Skeletal muscle tissue (tissue), 4 donors: Measurements from ENCODE around the gene BTNL8. TPM values are rescaled to one million over a fixed set of nuclear protein-coding genes. Genes with fewer than 3 reads are reported as not detected.

Experiments
- H3K27ac ChIP-seq: one replicate; pipeline ENCODE4 v1.7.0; 2013; ENCODE audit warnings: mild to moderate bottlenecking, low read depth, low read length, inconsistent platforms
- H3K27me3 ChIP-seq, 3 donors: one replicate each; pipeline ENCODE4 v1.7.0; 2013; ENCODE audit warnings: low read length in 3 of 3; ENCODE audit not compliant: control insufficient read depth in 3 of 3, insufficient read depth in 3 of 3
- H3K36me3 ChIP-seq, 3 donors: one replicate each; pipeline ENCODE4 v1.7.0; 2013; ENCODE audit warnings: low read length in 3 of 3; ENCODE audit not compliant: control insufficient read depth in 3 of 3, insufficient read depth in 3 of 3
- H3K4me1 ChIP-seq, 3 donors: one replicate each; pipeline ENCODE4 v1.7.0; 2013; ENCODE audit warnings: low read length in 3 of 3, mild to moderate bottlenecking in 3 of 3; ENCODE audit not compliant: control insufficient read depth in 3 of 3, insufficient read depth in 3 of 3
- H3K4me3 ChIP-seq, 3 donors: one replicate each; pipeline ENCODE4 v1.7.0; 2013; ENCODE audit warnings: low read length in 3 of 3
- H3K9ac ChIP-seq, 3 donors: one replicate each; pipeline ENCODE4 v1.7.0; 2013; ENCODE audit warnings: low read length in 3 of 3, mild to moderate bottlenecking in 3 of 3, moderate library complexity in 2 of 3, low read depth in 1 of 3
- H3K9me3 ChIP-seq, 3 donors: one replicate each; pipeline ENCODE4 v1.7.0; 2013; ENCODE audit warnings: low read length in 3 of 3; ENCODE audit not compliant: control insufficient read depth in 3 of 3
- total RNA-seq: library from RNA; depleted of rRNA; stranded (reverse); fragments of >200 nt; gene quantifications from one replicate; pipeline ENCODE4 v1.2.3, GENCODE V29; 2014
- donor health status: Osteomylitis.

Gene BTNL8
- total RNA-seq, 1 donor from 2014 or later: not detected

GRCh38 chr5:180938294-180938693 lies 39.3 kb downstream of the BTNL8 start:
- no peaks in the 10 kb centered on the region for H3K4me1 ChIP-seq
- H3K27me3 ChIP-seq: no peaks in the 10 kb centered on the region
- H3K36me3 ChIP-seq: no peaks in the 10 kb centered on the region
- H3K27ac ChIP-seq: no peak overlapping the region
- H3K9me3 ChIP-seq: peaks cover 3 to 11% (median 10%) of the 10 kb centered on the region in 3 donors
- H3K9ac ChIP-seq: no peak overlapping the region
- H3K4me3 ChIP-seq: no peak overlapping the region

GRCh38 chr5:180950291-180950949 lies 51.5 kb downstream of the BTNL8 start:
- no peaks in the 10 kb centered on the region for H3K27me3 ChIP-seq
- no peaks in the 10 kb centered on the region for H3K36me3 ChIP-seq
- H3K4me1 ChIP-seq: no peaks in the 10 kb centered on the region
- H3K9ac ChIP-seq: no peak overlapping the region
- no peak overlapping the region for H3K4me3 ChIP-seq
- no peak overlapping the region for H3K27ac ChIP-seq
- no peaks in the 10 kb centered on the region for H3K9me3 ChIP-seq

DNA sequence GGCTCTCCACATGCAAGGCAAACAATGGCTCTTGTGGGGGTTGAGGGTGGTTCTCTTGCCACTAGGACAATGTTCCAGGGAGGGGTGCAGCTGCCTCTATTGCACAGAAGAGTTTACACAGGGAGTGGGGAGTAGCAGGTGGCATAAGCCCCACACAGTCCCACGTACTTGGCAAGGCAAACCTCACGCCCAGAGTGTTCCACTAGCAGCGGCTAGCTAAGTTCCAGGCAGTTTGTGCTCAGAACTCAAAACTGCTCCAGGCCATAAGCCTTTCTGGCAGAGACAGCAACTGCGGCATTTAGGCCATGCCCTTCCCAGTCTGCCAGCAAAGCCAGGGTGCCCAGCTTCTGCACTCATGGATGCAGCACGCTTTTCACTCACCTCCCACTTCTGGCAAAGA lies 60.7 kb downstream of the BTNL8 start:
- Histone ChIP-seq H3K36me3 (no peaks in the 10 kb centered on the region), H3K4me1 (peaks cover 0 to 4% (median 0%) of the 10 kb centered on the region in 3 donors), H3K4me3 (no peak overlapping the region), H3K9me3 (no peaks in the 10 kb centered on the region), H3K27ac (no peak overlapping the region), H3K9ac (no peak overlapping the region), H3K27me3 (no peaks in the 10 kb centered on the region)

DNA sequence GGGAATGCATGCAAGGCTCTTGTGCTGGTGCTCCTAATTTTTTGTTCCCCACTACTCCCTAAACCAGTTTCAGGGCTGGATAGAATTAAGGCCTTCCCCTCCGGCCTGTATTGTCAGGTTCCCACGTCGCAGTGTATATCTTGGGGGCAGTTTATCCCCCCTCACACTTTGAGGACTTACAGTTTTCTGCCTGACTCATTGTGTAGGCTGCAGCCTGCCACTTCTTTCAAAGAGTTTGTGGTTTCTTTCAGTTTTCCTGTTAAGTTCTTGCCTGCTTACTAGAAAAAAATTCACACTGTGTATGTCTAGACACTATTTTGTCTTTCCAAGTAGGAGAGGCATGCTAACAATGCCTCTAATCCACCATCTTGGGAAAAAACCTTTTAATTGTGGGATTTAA lies 61.2 kb downstream of the BTNL8 start:
- Histone ChIP-seq H3K36me3 (no peaks in the 10 kb centered on the region), H3K27me3 (no peaks in the 10 kb centered on the region), H3K4me1 (peaks cover 0 to 4% (median 0%) of the 10 kb centered on the region in 3 donors), H3K9me3 (no peaks in the 10 kb centered on the region), H3K9ac (no peak overlapping the region), H3K27ac (no peak overlapping the region), H3K4me3 (no peak overlapping the region)

DNA sequence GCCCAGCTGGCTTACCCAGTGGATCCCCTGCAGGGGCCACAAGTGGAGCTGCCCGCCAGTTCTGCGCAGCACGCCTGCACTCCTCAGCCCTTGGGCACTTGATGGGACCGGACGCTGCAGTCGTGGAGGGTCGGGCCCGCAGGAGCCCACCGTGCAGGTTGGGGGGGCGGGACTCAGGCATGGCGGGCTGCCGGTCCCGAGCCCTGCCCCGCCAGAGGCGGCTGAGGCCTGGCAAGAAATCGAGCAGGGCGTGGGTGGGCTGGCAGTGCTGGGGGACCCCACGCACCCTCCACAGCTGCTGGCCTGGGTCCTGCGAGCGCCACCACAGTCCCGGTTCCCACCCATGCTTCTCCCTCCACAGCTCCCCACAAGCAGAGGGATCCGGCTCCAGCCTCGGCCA lies 70.4 kb downstream of the BTNL8 start:
- no peak overlapping the region for H3K27ac ChIP-seq
- no peaks in the 10 kb centered on the region for H3K36me3 ChIP-seq
- H3K9me3 ChIP-seq: no peaks in the 10 kb centered on the region
- no peaks in the 10 kb centered on the region for H3K27me3 ChIP-seq
- H3K4me3 ChIP-seq: no peak overlapping the region
- H3K4me1 ChIP-seq: no peaks in the 10 kb centered on the region
- H3K9ac ChIP-seq: no peak overlapping the region

DNA sequence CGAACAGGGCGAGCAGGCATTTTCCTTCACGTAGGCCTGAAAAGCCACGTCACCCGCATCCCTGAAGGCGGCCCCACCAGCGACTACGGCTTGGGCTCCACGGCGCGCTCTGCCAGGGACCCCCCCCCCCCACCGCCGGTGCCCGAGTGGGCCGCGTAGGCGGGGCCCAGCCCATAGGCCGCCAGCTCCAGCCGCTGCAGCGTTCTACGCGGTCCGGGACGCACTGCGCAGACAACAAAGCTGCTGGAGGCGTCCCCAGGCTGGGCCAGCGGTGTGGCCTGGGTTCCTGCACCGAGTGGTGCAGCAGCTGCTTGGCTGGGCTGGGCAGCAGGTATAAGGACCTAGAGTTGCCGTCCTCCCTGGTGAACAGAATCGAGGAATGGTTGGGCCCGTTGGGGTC lies 71.4 kb downstream of the BTNL8 start:
- Histone ChIP-seq H3K27me3 (no peaks in the 10 kb centered on the region), H3K36me3 (no peaks in the 10 kb centered on the region), H3K4me1 (no peaks in the 10 kb centered on the region), H3K4me3 (no peak overlapping the region), H3K27ac (no peak overlapping the region), H3K9ac (no peak overlapping the region), H3K9me3 (no peaks in the 10 kb centered on the region)

- Histone ChIP-seq H3K4me3 (no peak overlapping the region), H3K9me3 (no peaks in the 10 kb centered on the region), H3K36me3 (no peaks in the 10 kb centered on the region), H3K4me1 (no peaks in the 10 kb centered on the region), H3K9ac (no peak overlapping the region), H3K27ac (no peak overlapping the region), H3K27me3 (no peaks in the 10 kb centered on the region)
Measured at GRCh38 chr5:180970875-180971274, 71.9 kb downstream of the BTNL8 start.

- no peaks in the 10 kb centered on the region for H3K36me3 ChIP-seq
- no peak overlapping the region for H3K4me3 ChIP-seq
- no peaks in the 10 kb centered on the region for H3K9me3 ChIP-seq
- H3K27me3 ChIP-seq: no peaks in the 10 kb centered on the region
- no peaks in the 10 kb centered on the region for H3K4me1 ChIP-seq
- H3K27ac ChIP-seq: no peak overlapping the region
- no peak overlapping the region for H3K9ac ChIP-seq
Measured at GRCh38 chr5:180974612-180975315, 75.8 kb downstream of the BTNL8 start.

GRCh38 chr5:180975338-180975737 lies 76.4 kb downstream of the BTNL8 start:
- no peaks in the 10 kb centered on the region for H3K4me1 ChIP-seq
- H3K4me3 ChIP-seq: no peak overlapping the region
- H3K36me3 ChIP-seq: no peaks in the 10 kb centered on the region
- H3K27me3 ChIP-seq: no peaks in the 10 kb centered on the region
- no peak overlapping the region for H3K27ac ChIP-seq
- H3K9me3 ChIP-seq: no peaks in the 10 kb centered on the region
- no peak overlapping the region for H3K9ac ChIP-seq

GRCh38 chr5:180976518-180976917 lies 77.6 kb downstream of the BTNL8 start:
- H3K9ac ChIP-seq: no peak overlapping the region
- no peak overlapping the region for H3K27ac ChIP-seq
- H3K9me3 ChIP-seq: no peaks in the 10 kb centered on the region
- no peaks in the 10 kb centered on the region for H3K36me3 ChIP-seq
- no peaks in the 10 kb centered on the region for H3K27me3 ChIP-seq
- no peaks in the 10 kb centered on the region for H3K4me1 ChIP-seq
- no peak overlapping the region for H3K4me3 ChIP-seq
